Progenitor cell of endocrine pancreas (in vitro differentiated cells): Measurements from ENCODE around the gene INAVA. TPM values are rescaled to one million over a fixed set of nuclear protein-coding genes. Genes with fewer than 3 reads are reported as not detected.

Source experiments
- DNase-seq: peaks from one replicate; pipeline ENCODE4 v3.0.0; 2021; ENCODE audit warnings: low spot score; ENCODE audit not compliant: unreplicated experiment
- H3K27ac Mint-ChIP-seq: 2 replicates; pipeline ENCODE4 v1.8.0; 2021; ENCODE audit warnings: mild to moderate bottlenecking, moderate library complexity, mixed read lengths
- H3K27me3 Mint-ChIP-seq: 2 replicates; pipeline ENCODE4 v1.8.0; 2021; ENCODE audit warnings: mixed read lengths
- H3K36me3 Mint-ChIP-seq: 2 replicates; pipeline ENCODE4 v1.8.0; 2022; ENCODE audit warnings: mixed read lengths; ENCODE audit not compliant: insufficient read depth
- H3K4me1 Mint-ChIP-seq: 2 replicates; pipeline ENCODE4 v1.8.0; 2021; ENCODE audit warnings: low read depth, mixed read lengths
- H3K4me3 Mint-ChIP-seq: 2 replicates; pipeline ENCODE4 v1.8.0; 2021; ENCODE audit warnings: low read depth, mild to moderate bottlenecking, moderate library complexity, mixed read lengths
- H3K9me3 Mint-ChIP-seq: 2 replicates; pipeline ENCODE4 v1.8.0; 2021; ENCODE audit warnings: low read depth, mixed read lengths
- CTCF ChIP-seq: fragments of 200-600 bp; sonication (generic); IDR thresholded peaks from one replicate; pipeline ENCODE4 v1.5.0; 2021; ENCODE audit warnings: antibody characterized with exemption, mild to moderate bottlenecking; ENCODE audit not compliant: unreplicated experiment
- total RNA-seq: library from RNA; stranded (reverse); gene quantifications from 2 replicates; pipeline ENCODE4 v1.2.1, GENCODE V29; 2021

INAVA gene
- total RNA-seq, 1 donor from 2014 or later, result 84.2 TPM

GRCh38 chr1:200890818-200891773 lies 3.6 kb upstream of the INAVA start:
- H3K9me3 Mint-ChIP-seq, result no peaks in the 10 kb centered on the region
- H3K36me3 Mint-ChIP-seq, result no peaks in the 10 kb centered on the region
- peak overlapping the region; percentile 99 for H3K27ac Mint-ChIP-seq
- peaks cover 49% of the 10 kb centered on the region for H3K4me1 Mint-ChIP-seq
- peak overlapping the region; percentile 85 for H3K4me3 Mint-ChIP-seq
- peak; percentile 66 for DNase-seq
- peak; percentile 77 for TF ChIP-seq CTCF
- peaks cover 7% of the 10 kb centered on the region for H3K27me3 Mint-ChIP-seq

- peak; percentile 74 for DNase-seq
- TF ChIP-seq CTCF, result no peak
- peaks cover 7% of the 10 kb centered on the region for H3K27me3 Mint-ChIP-seq
- peak overlapping the region; percentile 85 for H3K4me3 Mint-ChIP-seq
- H3K9me3 Mint-ChIP-seq, result no peaks in the 10 kb centered on the region
- H3K4me1 Mint-ChIP-seq, result peaks cover 52% of the 10 kb centered on the region
- peak overlapping the region; percentile 99 for H3K27ac Mint-ChIP-seq
- H3K36me3 Mint-ChIP-seq, result no peaks in the 10 kb centered on the region
Measured at GRCh38 chr1:200891774-200892157, 2.9 kb upstream of the INAVA start.

- no peak for TF ChIP-seq CTCF
- DNase-seq, result no peak
- Mint-ChIP-seq H3K27me3 (peaks cover 2% of the 10 kb centered on the region), H3K4me3 (peak overlapping the region; percentile 85), H3K4me1 (peaks cover 58% of the 10 kb centered on the region), H3K9me3 (no peaks in the 10 kb centered on the region), H3K36me3 (no peaks in the 10 kb centered on the region), H3K27ac (peak overlapping the region; percentile 99)
Measured at GRCh38 chr1:200892546-200892945, 2.2 kb upstream of the INAVA start.

DNA sequence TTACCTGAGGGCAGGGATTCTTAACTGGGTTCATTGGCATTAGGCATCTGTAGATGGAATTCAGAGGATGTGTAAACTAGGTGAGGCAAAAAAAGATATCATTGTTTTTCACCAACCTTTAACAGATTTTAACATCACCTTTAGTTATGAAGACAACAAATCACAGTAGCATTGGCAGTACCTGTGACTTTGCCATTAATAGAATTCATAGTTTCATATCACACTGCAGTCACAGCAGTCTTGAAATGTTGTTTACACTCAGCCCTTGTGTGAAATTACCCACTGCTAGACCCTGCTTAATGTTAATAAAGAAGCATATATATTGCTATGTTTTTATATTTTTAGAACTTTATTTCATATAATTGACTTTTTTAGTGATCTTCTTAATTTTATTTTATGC lies 1.7 kb upstream of the INAVA start:
- Mint-ChIP-seq H3K9me3 (no peaks in the 10 kb centered on the region), H3K27me3 (no peaks in the 10 kb centered on the region), H3K4me1 (peaks cover 61% of the 10 kb centered on the region), H3K27ac (peak overlapping the region; percentile 99), H3K4me3 (peak overlapping the region; percentile 85), H3K36me3 (peaks cover 2% of the 10 kb centered on the region)
- DNase-seq, result no peak
- no peak for TF ChIP-seq CTCF

GRCh38 chr1:200893411-200893901 lies 1.2 kb upstream of the INAVA start:
- peaks cover 3% of the 10 kb centered on the region for H3K36me3 Mint-ChIP-seq
- peaks cover 64% of the 10 kb centered on the region for H3K4me1 Mint-ChIP-seq

More at GRCh38 chr1:200893411-200893901, 1.2 kb upstream of the INAVA start:
- DNase-seq, result peak; percentile 40
- Mint-ChIP-seq H3K27ac (peak overlapping the region; percentile 99), H3K4me3 (peak overlapping the region; percentile 85), H3K9me3 (no peaks in the 10 kb centered on the region), H3K27me3 (no peaks in the 10 kb centered on the region)
- no peak for TF ChIP-seq CTCF
